ENCODE data around the gene PAQR5.
A peak's percentile ranks its signal among the peaks of the same experiment; 100 is the strongest.

The PAQR5 gene

GRCh38 chr15:69394556-69395282 lies 96.0 kb downstream of the PAQR5 start:
- DNase-seq, result peak; percentile 98

- peak; percentile 51 for DNase-seq
Measured at GRCh38 chr15:69395460-69395859, 96.7 kb downstream of the PAQR5 start.

GRCh38 chr15:69395991-69396390 lies 97.3 kb downstream of the PAQR5 start:
- DNase-seq, result peak; percentile 53

- DNase-seq, result no peak
Measured at GRCh38 chr15:69398491-69398891, 99.8 kb downstream of the PAQR5 start.

- DNase-seq, result no peak
Measured at GRCh38 chr15:69400850-69401249, 102.1 kb downstream of the PAQR5 start.

- no peak for DNase-seq
Measured at GRCh38 chr15:69402816-69403215, 104.1 kb downstream of the PAQR5 start.

GRCh38 chr15:69403594-69403993 lies 104.9 kb downstream of the PAQR5 start:
- DNase-seq, result no peak

GRCh38 chr15:69405110-69405509 lies 106.4 kb downstream of the PAQR5 start:
- no peak for DNase-seq

GRCh38 chr15:69407719-69408400 lies 109.1 kb downstream of the PAQR5 start:
- no peak for DNase-seq

GRCh38 chr15:69408841-69409240 lies 110.1 kb downstream of the PAQR5 start:
- DNase-seq, result no peak

GRCh38 chr15:69410248-69410874 lies 111.6 kb downstream of the PAQR5 start:
- no peak for DNase-seq

- no peak for DNase-seq
Measured at GRCh38 chr15:69412274-69412673, 113.6 kb downstream of the PAQR5 start.

GRCh38 chr15:69412701-69413100 lies 114.0 kb downstream of the PAQR5 start:
- DNase-seq, result no peak

- DNase-seq, result peak; percentile 93
Measured at GRCh38 chr15:69413822-69414700, 115.3 kb downstream of the PAQR5 start, which contains the start of gene KIF23. Gene KIF23, plus strand, starts transcription at chr15:69414349. Its CDS starts 117 bp downstream, at chr15:69414466.

GRCh38 chr15:69414701-69415167 lies 116.0 kb downstream of the PAQR5 start:
- no peak for DNase-seq

- DNase-seq, result no peak
Measured at GRCh38 chr15:69415381-69415780, 116.7 kb downstream of the PAQR5 start.

- DNase-seq, result no peak
Measured at GRCh38 chr15:69417581-69417980, 118.9 kb downstream of the PAQR5 start.

GRCh38 chr15:69421498-69421897 lies 122.8 kb downstream of the PAQR5 start:
- DNase-seq, result no peak

- DNase-seq, result no peak
Measured at GRCh38 chr15:69422336-69422895, 123.7 kb downstream of the PAQR5 start.

GRCh38 chr15:69424001-69424400 lies 125.3 kb downstream of the PAQR5 start:
- no peak for DNase-seq

GRCh38 chr15:69424748-69425413 lies 126.2 kb downstream of the PAQR5 start:
- no peak for DNase-seq

- no peak for DNase-seq
Measured at GRCh38 chr15:69433831-69434230, 135.1 kb downstream of the PAQR5 start.
